GM12872 (cell line): ENCODE results near the gene HS3ST3B1.
A peak's percentile ranks its signal among the peaks of the same experiment; 100 is the strongest.

Source experiments
- TF ChIP-seq, protein P1 (sequence below): IDR thresholded peaks from 3 replicates; pipeline ENCODE4 v1.5.1; 2011; ENCODE audit warnings: low read depth, mild to moderate bottlenecking, low read length, moderate library complexity; ENCODE audit not compliant: insufficient read depth

Gene HS3ST3B1

DNA sequence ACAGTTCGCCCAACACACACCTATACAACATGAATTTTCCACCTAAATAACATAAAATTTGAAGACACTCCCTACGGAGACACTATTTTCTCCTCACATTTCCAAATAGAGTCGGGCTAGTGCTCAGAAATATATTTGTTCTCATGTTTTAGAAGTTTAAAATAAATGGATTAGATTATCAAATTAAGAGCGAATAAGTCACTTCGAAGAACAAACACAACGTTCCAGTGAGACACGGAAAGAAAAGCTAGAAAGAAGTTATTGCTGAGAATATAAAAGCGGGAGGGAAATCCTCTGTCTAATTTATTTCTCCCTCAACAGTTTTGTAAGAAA lies 2.0 kb upstream of the HS3ST3B1 start:
- TF ChIP-seq, protein P1, sequence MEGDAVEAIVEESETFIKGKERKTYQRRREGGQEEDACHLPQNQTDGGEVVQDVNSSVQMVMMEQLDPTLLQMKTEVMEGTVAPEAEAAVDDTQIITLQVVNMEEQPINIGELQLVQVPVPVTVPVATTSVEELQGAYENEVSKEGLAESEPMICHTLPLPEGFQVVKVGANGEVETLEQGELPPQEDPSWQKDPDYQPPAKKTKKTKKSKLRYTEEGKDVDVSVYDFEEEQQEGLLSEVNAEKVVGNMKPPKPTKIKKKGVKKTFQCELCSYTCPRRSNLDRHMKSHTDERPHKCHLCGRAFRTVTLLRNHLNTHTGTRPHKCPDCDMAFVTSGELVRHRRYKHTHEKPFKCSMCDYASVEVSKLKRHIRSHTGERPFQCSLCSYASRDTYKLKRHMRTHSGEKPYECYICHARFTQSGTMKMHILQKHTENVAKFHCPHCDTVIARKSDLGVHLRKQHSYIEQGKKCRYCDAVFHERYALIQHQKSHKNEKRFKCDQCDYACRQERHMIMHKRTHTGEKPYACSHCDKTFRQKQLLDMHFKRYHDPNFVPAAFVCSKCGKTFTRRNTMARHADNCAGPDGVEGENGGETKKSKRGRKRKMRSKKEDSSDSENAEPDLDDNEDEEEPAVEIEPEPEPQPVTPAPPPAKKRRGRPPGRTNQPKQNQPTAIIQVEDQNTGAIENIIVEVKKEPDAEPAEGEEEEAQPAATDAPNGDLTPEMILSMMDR: no peak

DNA sequence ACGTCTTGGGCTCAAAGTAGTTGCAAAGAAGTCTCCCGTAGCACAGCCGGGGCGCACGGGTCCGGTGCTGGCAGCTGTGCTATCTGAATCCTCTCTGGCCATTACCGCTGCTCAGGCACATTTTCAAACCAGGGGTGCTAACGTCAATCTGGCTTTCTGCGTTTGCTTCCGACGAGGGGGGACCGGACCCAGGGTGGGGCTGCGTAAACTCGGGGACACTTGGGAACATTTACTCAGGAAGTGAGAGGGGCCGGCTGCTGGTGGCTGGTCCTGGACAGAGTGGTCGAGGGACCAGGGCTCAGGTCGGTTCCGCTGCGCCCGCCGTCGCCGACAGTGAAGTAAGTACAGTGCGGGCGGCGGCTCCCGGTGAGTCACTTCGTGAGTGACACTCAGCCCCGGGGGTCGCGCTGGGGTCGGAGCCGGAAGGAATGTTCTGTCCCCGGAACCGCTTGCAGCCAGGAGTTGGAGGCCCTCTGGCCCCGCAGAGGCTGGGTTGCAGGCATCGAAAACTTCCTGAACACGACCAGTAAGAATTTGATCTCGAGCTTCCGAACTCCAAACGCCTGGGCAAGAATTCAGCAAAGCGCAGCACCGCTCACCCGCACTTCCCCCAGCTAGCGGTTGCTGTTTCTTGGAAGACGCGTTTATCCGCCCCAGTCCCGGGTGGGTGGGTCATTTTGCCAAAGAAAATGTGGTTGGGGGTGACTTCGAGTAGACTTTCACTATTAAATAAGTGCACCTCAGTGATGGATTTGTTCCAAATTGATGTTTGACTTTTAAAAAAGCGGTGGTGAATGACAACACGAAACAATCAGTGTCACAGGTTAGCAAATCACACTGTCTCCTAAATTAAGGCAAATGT lies 1.4 kb upstream of the HS3ST3B1 start:
- TF ChIP-seq, protein P1: no peak

- TF ChIP-seq, protein P1: no peak
Measured at GRCh38 chr17:14301279-14302090, 604 bp downstream of the HS3ST3B1 start.

DNA sequence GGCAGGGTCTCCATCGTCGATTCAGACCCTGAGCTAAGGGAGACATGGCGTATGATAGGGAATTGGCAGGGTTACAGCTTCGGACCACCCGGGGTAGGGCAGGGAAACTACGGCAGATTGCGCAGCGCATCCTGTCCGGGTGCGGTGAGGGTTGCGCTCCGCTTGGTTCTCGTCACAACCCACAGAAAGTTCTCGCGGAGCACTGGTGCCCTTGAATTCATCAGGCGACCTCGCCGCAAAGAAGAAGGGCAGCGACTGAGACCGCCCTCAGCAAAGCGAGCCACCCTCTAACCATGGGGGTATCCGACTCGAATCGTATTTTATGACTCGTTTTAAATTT lies 1.2 kb downstream of the HS3ST3B1 start:
- TF ChIP-seq, protein P1: no peak

DNA sequence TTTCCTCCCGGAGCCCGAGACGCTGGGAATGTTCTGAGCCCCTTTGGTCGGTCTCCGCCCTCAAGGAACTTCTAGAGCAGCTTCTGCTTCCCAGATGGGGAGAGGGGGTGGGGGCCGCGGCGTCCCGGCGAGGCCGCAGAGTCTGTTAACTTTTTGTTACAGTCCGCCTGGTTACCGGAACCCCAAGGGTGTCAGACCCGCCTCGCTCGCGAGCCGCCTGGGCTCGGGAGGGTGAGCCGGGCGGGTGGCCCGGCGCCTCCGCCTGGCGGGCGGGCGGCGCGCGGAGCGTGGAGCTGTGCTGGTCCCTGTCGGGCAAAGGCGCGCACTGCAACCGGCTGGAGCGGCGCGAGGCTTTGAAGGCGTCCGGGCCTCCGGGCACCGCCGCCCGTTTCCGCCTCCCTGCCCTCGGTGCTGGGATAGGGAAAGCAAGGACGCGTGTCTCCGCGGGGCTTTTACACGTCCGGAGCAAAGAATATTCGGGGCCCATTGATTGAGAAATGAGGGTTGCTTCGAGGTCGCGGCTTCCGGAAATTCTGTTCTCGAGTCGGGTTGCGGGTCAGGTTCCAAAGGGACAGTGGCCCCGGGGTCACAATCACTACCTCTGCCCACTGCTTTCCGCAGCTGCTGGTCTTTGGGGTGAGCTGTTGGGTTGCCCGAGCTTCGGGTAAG lies 1.7 kb downstream of the HS3ST3B1 start:
- TF ChIP-seq, protein P1: peak; percentile 77

- TF ChIP-seq, protein P1: no peak
Measured at GRCh38 chr17:14303343-14304221, 2.7 kb downstream of the HS3ST3B1 start.
